Inflammatory macrophage (primary cell): Measurements from ENCODE around the gene PAQR9.
"Not testable (repeated sequence)": the region's sequence is repeated elsewhere in the genome, so short reads cannot be mapped to it uniquely, and the experiment has no call there.

ENCODE experiments used
- DNase-seq, 2 donors: peaks; one replicate each; pipeline ENCODE4 v3.0.0-alpha.2; 2020 to 2022
- total RNA-seq, 18 experiments: gene quantifications; one replicate each; lab custom pipeline; 2026; ENCODE audit warnings: mixed read lengths in 6 of 18, inconsistent platforms in 2 of 18; lab: John Stamatoyannopoulos, UW

Gene PAQR9, protein sequence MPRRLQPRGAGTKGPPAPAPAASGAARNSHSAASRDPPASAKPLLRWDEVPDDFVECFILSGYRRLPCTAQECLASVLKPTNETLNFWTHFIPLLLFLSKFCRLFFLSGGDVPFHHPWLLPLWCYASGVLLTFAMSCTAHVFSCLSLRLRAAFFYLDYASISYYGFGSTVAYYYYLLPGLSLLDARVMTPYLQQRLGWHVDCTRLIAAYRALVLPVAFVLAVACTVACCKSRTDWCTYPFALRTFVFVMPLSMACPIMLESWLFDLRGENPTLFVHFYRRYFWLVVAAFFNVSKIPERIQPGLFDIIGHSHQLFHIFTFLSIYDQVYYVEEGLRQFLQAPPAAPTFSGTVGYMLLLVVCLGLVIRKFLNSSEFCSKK
- 0 to 1.3 (median 0) reads per million in 18 experiments for total RNA-seq

- DNase-seq: no peak
Observed at GRCh38 chr3:142963516-142964448, at the start of gene PAQR9. PAQR9 (minus strand) TSS chr3:142963674; CDS start chr3:142963336, 338 bp downstream.

- no peak for DNase-seq
Observed at GRCh38 chr3:143011705-143012104, 48.2 kb upstream of the PAQR9 start.

GRCh38 chr3:143010024-143010423, 46.5 kb upstream of the PAQR9 start:
- DNase-seq: no peak

- DNase-seq: no peak
Observed at GRCh38 chr3:143004823-143005222, 41.3 kb upstream of the PAQR9 start.

DNA sequence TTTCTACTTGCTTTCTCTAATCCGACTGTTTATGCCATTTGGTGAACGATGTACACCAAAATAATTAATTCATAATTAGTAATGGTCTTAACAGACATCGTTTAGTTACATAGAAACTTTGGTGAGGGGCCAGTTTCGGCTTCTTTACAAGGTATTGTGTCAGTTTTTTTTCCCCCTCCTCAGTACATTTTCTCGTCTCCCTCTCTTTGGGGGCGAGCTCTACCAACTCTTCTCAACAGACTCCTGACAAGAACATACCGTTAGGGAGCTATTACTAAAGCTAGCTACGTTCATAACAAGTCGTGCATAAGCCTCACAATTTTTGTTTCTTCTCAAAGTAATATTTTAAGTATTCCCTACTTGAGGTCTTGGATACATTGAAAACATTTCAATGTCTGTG, 39.3 kb upstream of the PAQR9 start:
- no peak for DNase-seq

- peak; percentile 69 to 72 for DNase-seq
Observed at GRCh38 chr3:143002083-143002712, 38.7 kb upstream of the PAQR9 start.

DNA sequence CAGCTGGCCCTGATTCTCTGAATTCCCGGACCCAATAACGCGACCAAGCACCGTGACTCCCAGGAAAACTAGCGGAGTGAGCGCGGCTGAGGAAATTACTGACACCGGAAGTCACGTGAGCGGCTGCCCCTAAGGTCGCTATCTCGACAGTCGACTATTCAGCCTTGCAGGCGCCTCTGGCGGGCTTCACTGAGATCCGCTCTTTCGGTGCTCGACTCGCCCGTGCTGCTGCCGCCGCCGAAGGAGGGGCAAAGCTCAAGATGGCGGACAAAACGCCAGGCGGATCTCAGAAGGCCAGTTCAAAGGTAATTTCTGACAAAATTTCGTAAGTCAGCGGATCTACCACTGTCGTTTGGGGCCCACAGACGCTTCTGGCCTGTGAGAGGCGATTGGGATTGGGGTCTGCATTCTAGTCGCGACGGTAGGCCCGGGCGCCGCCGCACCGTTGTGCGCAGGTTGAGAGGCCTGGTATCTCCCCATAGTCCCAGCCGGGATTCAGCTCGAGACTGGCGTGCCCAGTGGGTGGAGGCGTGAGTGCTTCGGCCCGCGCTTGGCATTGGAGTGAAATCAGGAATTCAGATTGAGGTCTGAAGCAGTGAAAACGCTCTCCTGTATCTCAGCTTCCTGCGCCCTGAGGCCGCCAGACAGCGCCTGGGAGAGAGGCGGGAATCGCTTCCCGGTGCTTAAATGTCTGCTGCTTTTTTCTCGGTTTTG, 38.1 kb upstream of the PAQR9 start, which contains the start of gene U2SURP:
Gene U2SURP (plus strand): TSS at position 202 of the 714 bp plus-strand sequence. CDS start 59 bp downstream, at position 261.
- DNase-seq: peak; percentile 98 to 99

DNA sequence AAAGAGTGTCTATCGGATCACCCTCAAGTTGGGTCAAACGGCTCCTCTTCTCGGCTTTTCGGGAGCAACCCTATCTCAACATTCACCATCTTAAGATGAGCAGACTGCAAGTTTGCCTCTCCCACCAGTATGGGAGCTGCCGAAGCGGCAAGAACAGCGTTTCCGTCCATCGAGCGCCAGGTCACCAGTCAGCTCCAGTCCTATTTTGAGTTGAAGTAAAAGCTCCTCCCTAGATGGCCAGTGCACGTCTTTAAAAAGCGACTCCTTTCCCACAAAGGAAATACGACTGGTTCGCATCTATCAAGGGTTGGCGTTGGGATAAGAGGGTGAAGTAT, 37.5 kb upstream of the PAQR9 start:
- DNase-seq: no peak

DNA sequence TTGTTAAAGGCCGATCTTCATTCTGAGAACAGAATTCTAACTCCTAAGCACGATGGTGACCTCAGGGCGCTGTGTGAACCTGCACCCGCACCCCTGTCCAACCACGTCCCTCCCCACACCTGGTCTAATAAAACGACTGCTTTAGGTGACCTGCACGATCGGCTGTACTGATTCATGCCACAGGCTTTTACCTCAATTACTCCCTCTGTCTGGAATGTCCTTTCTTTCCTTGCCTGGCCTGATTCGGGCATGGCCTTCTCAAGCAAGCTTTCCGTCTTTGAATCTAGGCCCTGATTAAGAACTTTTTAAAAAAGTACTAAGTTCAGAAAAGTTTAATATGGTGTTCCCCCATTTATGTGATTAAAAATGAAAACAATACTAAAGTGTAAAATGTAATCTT, 37.1 kb upstream of the PAQR9 start:
- DNase-seq: no peak

- no peak for DNase-seq
Observed at GRCh38 chr3:142999881-143000280, 36.4 kb upstream of the PAQR9 start.

DNA sequence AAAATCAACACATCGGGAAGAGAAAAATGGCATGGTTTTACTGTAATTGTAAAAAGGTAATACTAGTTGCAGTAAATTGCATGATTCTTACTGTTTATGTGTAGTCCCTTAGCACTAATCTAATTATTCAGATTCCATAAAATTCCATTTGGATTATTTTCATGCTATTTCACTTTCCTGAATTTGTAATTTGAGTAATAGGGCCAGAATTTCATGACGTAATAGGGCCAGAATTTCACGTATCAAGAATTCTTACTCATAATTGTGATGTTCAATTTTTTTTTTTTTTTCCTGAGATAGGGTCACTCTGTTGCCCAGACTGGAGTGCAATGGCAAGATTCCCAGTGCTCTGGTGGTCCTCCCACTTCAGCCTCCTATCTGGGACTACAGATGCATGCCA, 35.0 kb upstream of the PAQR9 start:
- DNase-seq: no peak

DNA sequence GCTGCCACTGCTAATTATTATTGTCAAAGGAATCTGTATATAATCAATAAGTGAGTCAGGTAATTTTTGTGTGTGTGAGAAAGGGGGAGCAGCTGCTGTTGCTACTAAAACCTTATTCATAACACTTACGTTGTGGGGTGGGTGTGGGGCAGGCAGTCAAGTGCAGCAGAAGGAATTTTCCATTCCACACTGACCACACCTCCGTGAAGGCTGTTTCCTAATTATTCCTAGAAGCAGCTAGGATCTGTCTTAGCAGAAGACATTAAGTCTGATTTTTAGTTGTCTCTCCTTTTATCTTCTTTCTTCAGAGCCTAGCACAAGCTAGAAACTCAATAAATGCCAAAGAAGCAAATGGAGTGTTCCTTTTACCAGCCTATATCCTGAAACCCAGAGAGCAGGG, 33.9 kb upstream of the PAQR9 start:
- DNase-seq: no peak

GRCh38 chr3:142993958-142994442, 30.5 kb upstream of the PAQR9 start:
- DNase-seq: peak; percentile 89

DNA sequence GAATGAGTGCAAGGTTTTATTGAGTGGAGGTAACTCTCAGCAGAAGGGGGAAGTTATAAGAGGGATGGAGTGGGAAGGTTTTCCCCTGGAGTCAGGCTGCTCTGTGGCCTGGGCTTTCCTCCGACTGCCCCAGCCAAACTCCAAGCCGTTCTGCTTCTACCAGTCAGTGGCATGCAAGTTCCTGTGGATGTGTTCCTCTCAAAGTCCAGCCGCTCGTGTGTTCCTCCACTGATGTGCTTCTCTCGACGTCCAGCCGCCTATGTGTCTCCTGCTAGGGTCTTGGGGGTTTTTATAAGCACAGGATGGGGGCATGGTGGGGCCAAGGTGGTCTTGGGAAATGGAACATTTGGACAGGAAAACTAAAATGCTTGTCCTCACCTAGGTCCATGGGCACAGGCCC, 28.8 kb upstream of the PAQR9 start:
- DNase-seq: no peak

DNA sequence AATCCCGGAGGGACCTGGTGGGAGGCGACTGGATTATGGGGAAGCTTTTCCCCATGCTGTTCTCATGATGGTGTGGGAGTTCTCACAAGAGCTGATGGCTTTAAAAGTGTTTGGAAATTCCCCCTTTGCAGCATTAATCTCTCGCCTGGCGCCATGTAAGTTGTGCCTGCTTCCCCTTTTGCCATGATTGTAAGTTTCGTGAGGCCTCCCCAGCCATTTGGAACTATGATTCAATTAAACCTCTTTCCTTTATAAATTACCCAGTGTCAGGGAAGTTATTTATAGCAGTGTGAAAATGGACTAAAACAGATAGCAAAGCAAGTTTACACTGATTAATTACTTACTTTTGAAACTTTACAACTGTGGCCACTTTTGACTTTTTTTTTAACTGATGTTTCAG, 27.2 kb upstream of the PAQR9 start:
- peak; percentile 29 to 58 for DNase-seq

DNA sequence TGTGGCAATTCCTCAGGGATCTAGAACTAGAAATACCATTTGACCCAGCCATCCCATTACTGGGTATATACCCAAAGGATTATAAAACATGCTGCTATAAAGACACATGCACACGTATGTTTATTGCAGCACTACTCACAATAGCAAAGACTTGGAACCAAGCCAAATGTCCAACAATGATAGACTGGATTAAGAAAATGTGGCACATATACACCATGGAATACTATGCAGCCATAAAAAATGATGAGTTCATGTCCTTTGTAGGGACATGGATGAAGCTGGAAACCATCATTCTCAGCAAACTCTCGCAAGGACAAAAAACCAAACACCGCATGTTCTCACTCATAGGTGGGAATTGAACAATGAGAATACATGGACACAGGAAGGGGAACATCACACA, 25.4 kb upstream of the PAQR9 start:
- not testable (repeated sequence) for DNase-seq

GRCh38 chr3:142988221-142988620, 24.7 kb upstream of the PAQR9 start:
- not testable (repeated sequence) for DNase-seq

- DNase-seq: peak in 1 of 2 donors; percentile 65
Observed at GRCh38 chr3:142987707-142988106, 24.2 kb upstream of the PAQR9 start.

GRCh38 chr3:142987080-142987700, 23.7 kb upstream of the PAQR9 start:
- DNase-seq: peak; percentile 11 to 58

GRCh38 chr3:142984255-142984654, 20.8 kb upstream of the PAQR9 start:
- DNase-seq: no peak

DNA sequence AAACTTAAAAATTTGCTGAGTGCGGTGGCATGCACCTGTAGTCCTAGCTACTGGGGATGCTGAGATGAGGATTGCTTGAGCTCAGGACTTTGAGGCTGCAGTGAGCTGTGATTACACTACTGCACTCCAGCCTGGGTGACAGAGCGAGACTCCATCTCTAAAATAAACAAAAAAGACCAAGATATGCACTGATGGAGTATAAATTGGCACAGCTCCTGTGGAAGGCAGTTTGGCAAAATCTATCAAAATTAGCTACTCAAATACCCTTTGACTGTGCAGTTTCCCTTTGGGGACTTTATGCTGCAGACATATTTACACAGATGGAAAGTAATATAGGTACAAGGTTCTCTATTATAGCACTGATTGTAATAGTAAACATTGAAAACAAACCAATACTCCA, 19.8 kb upstream of the PAQR9 start:
- DNase-seq: no peak
